Astrocyte of the spinal cord (primary cell): ENCODE results near the gene KIAA0586.
"Not testable (repeated sequence)": the region's sequence is repeated elsewhere in the genome, so short reads cannot be mapped to it uniquely, and the experiment has no call there.

Experiments used
- DNase-seq: peaks from one replicate; pipeline ENCODE4 v3.0.0; 2011; ENCODE audit warnings: low read depth, low spot score
- H3K4me3 ChIP-seq: 2 replicates; pipeline ENCODE4 v1.5.1; 2011; ENCODE audit warnings: low read depth, mild to moderate bottlenecking, low read length, moderate library complexity
- in situ Hi-C: cut with HindIII; loops from 2 replicates; pipeline ENCODE4 v1.10.0; 2017; ENCODE audit warnings: low sequenced_read_pairs
- TF ChIP-seq, protein P1 (sequence below): IDR thresholded peaks from 2 replicates; pipeline ENCODE4 v1.5.1; 2012; ENCODE audit warnings: low read depth, mild to moderate bottlenecking, low read length, inconsistent platforms

The KIAA0586 gene

DNA sequence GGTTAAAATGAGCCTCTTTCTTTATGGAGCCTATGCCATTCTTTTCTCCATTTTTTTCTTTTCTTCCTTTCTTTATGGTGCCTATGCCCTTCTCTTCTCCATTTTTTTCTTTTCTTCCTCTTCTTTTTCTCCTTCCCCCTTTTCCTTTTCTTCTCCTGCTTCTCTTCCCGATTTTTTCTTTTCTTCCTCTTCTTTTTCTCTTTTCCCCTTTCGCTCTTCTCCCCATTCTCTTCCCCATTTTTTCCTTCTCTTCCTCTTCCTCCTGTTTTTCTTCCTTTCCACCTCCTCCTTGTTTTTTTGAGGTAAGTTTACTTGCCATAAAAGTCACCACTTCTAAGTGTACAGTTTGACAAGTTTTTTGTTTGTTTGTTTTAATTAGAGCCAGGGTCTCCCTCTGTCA is 50.1 kb downstream of the KIAA0586 start:
- in situ Hi-C loops = no loop called here
- TF ChIP-seq, protein P1, sequence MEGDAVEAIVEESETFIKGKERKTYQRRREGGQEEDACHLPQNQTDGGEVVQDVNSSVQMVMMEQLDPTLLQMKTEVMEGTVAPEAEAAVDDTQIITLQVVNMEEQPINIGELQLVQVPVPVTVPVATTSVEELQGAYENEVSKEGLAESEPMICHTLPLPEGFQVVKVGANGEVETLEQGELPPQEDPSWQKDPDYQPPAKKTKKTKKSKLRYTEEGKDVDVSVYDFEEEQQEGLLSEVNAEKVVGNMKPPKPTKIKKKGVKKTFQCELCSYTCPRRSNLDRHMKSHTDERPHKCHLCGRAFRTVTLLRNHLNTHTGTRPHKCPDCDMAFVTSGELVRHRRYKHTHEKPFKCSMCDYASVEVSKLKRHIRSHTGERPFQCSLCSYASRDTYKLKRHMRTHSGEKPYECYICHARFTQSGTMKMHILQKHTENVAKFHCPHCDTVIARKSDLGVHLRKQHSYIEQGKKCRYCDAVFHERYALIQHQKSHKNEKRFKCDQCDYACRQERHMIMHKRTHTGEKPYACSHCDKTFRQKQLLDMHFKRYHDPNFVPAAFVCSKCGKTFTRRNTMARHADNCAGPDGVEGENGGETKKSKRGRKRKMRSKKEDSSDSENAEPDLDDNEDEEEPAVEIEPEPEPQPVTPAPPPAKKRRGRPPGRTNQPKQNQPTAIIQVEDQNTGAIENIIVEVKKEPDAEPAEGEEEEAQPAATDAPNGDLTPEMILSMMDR = no peak
- no peak overlapping the region for H3K4me3 ChIP-seq
- no peak for DNase-seq

DNA sequence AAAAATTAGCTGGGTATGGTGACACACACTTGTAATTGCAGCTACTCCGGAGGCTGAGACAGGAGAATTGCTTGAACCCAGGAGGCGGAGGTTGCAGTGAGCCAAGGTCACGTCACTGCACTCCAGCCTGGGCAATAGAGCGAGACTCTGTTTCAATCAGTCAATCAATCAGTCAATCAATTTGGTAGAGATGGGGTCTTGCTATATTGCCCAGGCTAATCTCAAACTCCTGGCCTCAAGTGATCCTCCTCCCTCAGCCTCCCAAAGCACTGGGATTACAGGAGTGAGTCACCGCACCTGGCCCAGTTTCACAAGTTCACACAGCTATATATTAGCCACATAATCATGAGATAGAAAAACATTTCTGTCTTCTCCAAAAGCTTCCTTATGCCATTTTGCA is 50.8 kb downstream of the KIAA0586 start:
- DNase-seq, in situ Hi-C loops, H3K4me3 ChIP-seq: not testable (repeated sequence)

DNA sequence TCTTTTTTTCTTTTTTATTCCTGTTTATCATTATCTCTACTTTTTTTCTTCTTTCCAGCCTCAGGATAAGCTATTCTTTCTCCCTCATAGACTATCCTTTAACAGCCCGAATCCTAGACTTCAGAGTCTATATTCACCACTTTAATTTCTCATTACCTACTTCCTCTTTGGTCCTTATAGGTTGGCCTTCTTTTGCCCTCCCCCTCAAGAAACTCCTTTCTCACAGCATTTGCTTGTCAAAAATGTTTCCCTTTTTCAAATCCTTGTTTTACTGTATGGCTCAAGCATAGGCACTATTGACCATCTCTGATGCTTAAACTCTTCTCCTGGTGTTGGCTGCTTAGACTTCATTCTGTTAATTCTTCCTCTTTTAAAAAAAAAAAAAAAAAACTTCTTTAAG is 52.5 kb downstream of the KIAA0586 start:
- TF ChIP-seq, protein P1 = no peak
- in situ Hi-C loops = no loop called here
- no peak for DNase-seq

DNA sequence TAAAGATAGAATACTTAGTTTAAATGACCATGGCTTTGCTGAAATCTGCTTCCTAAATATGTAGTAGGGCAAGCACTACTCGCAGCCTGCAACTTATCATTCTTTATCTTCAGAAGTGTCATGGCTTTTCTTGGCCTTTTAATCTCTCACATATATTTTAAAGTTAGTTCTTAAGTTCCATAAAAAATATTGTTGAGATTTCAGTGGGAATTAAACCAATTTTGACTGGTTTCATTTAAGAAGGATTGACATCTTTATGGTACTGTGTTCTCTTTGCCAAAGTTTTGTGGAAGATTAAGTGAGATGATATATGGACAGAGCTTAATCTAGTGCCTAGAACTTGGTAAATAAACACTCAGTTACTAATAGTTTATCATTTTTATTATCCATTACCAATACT is 56.7 kb downstream of the KIAA0586 start:
- in situ Hi-C loops = no loop called here
- DNase-seq = no peak
- TF ChIP-seq, protein P1 = no peak
- no peak overlapping the region for H3K4me3 ChIP-seq

More for the DNA sequence above, 52.5 kb downstream of the KIAA0586 start:
- no peak overlapping the region for H3K4me3 ChIP-seq

DNA sequence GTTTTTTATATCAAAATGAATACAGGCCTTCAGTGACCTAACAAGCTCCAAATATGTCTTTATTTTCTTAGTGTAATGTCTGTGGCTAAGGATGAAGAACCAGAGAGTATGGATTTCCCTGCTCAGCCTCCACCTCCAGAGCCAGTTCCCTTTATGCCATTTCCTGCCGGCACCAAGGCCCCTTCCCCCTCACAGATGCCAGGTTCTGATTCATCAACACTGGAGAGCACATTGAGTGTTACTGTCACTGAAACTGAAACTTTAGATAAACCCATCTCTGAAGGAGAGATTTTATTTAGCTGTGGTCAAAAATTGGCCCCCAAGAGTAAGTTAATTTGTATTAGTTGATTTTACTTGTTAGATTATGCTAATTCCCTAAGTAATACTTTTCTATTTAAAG is 61.0 kb downstream of the KIAA0586 start:
- DNase-seq = peak; percentile 48
- in situ Hi-C loops = no loop called here

DNA sequence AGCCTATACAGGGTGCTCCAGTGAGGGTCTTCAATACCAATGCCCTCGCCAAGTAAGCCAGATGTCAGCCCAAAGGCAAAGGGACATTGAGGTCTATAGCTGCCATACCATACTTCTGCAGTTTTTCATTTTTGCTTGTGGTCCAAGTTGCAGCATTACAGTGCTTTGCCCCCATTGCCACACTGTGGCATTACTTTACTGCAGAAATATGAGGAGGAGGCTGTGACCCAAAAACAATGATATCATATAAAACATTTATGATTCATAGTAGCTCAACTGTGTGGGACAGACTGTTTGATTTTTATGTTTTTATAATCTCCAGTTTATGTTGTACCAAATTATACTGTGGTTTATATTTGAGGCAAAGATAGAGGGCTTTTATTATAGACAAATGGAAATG is 64.1 kb downstream of the KIAA0586 start:
- TF ChIP-seq, protein P1 = no peak
- in situ Hi-C loops = no loop called here
- DNase-seq = peak; percentile 9
- H3K4me3 ChIP-seq = no peak overlapping the region

More for the DNA sequence above, 61.0 kb downstream of the KIAA0586 start:
- TF ChIP-seq, protein P1 = no peak
- H3K4me3 ChIP-seq = no peak overlapping the region

DNA sequence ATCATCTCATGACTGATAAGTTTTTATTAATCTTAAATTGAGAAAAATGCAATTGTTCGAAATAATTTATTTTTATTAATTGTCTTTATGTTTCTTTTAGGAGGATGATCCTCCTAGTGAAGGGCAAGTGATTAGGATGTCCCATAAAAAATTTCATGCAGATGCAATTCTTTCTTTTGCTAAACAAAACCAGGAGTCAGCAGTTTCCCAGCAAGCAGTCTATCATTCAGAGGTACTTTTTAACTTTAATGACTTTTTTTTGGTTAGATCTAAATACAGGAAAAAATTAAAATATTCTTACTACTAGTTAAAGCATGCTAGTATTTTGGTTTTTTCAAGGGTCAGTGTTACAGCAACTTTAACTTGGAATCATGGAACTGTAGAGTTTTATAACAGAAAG is 64.5 kb downstream of the KIAA0586 start:
- TF ChIP-seq, protein P1 = no peak
- no peak overlapping the region for H3K4me3 ChIP-seq
- no peak for DNase-seq
- in situ Hi-C loops = no loop called here
